Measurements from ENCODE around the gene DTX4. TPM values are rescaled to one million over a fixed set of nuclear protein-coding genes. Genes with fewer than 3 reads are reported as not detected.
"Not testable (repeated sequence)": the region's sequence is repeated elsewhere in the genome, so short reads cannot be mapped to it uniquely, and the experiment has no call there.

DTX4 gene
- 10 to 100 TPM in 5 of 6 donors, 1 to 10 TPM in 1; 7.1 to 21.0 (median 12.9) TPM for polyA plus RNA-seq (ENCODE audit: low read depth in 6 of 6)

- peaks cover 8 to 12% of the 10 kb centered on the region in 2 donors for H3K36me3 Mint-ChIP-seq
- no peaks in the 10 kb centered on the region for H3K9me3 Mint-ChIP-seq
- peak within 1 kb of the TSS; percentile 69 to 98 (median 98) for H3K27ac Mint-ChIP-seq
- H3K4me1 Mint-ChIP-seq = peaks cover 30 to 39% (median 33%) of the 10 kb centered on the region in 3 donors
- ATAC-seq (ENCODE audit: low read depth in 2 of 2) (peak; percentile 73 to 74), DNase-seq (peak; percentile 86)
- peak within 1 kb of the TSS in 7 of 8 donors; percentile 93 to 99 (median 99) for H3K4me3 Mint-ChIP-seq
- H3K27me3 Mint-ChIP-seq = no peaks in the 10 kb centered on the region
Observed at GRCh38 chr11:59171508-59172322, at the start of gene DTX4. Gene DTX4, plus strand, starts transcription at chr11:59172132. Its CDS starts 464 bp downstream, at chr11:59172596.

DNA sequence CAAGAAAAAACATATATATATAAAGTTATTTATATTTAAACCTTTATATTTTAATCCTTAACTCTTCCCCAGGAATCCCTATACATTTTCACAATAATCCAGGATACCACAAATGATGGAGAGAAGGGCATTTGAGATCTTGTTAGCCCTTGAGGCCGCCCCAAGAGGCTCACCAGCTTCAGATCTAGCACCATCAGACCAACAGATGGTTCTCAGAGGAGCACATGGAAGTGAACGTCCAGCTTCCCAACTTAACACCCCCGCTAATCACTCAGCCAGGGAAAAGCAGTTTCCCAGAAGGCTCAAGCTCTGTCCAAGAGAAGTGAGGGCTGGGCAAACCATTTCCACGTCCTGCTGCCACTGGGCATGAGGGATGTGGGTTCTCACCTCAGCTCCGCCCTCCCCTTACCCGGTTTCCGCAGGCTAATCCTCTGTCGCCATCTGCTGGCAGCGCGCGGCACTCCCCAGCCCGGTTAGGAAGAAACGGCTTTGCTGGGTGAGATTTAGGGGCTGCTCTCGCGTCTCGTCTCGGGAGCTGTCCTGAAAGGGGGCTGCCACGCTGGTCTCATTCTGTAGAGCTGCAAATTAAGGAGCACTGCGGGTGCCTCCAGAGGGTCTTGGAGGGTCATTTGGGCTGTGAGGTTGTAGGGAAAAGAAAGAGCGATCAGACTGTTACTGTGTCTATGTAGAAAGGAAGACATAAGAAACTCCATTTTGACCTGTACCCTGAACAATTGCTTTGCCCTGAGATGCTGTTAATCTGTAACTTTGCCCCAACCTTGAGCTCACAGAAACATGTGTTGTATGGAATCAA lies 36.1 kb upstream of the DTX4 start:
- peak; percentile 83 for DNase-seq
- H3K27me3 Mint-ChIP-seq = no peaks in the 10 kb centered on the region
- H3K27ac Mint-ChIP-seq = peak overlapping the region in 5 of 6 donors; percentile 51 to 95 (median 93)
- peak; percentile 99 for ATAC-seq (ENCODE audit: low read depth in 2 of 2)
- H3K4me3 Mint-ChIP-seq = peak overlapping the region in 6 of 8 donors; percentile 4 to 85 (median 72)
- H3K9me3 Mint-ChIP-seq = peaks cover 4 to 32% (median 21%) of the 10 kb centered on the region in 7 donors
- peaks cover 16 to 26% (median 21%) of the 10 kb centered on the region in 3 donors for H3K4me1 Mint-ChIP-seq
- peaks cover 24 to 39% of the 10 kb centered on the region in 2 donors for H3K36me3 Mint-ChIP-seq

DNA sequence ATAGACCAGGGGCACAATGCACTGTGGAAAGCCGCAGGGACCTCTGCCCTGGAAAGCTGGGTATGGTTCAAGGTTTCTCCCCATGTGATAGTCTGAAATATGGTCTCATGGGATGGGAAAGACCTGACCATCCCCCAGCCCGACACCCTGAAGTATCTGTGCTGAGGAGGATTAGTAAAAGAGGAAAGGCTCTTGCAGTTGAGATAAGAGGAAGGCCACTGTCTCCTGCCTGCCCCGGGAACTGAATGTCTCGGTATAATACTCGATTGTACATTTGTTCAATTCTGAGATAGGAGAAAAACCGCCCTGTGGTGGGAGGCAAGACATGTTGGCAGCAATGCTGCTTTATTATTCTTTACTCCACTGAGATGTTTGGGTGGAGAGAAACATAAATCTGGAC lies 35.4 kb upstream of the DTX4 start:
- H3K27ac Mint-ChIP-seq = not testable (repeated sequence)

DNA sequence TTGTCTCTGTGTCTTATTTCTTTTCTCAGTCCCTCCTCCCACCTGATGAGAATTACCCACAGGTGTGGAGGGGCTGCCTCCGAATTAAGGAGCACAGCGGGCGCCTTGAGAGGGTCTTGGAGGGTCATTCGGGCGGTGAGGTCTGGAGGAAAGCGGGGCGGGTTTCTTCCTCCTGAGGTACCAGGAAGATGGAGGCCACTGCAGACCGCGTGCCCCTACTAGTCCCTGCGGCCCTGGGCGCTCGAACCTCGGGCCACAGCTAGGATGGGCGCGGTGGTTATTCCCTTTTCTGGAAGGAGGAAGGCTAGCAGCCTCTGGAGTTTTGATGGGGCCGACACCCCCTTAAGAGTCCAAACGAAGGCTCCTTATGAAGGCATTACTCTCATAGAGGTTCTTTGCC lies 34.7 kb upstream of the DTX4 start:
- Mint-ChIP-seq H3K4me1 (peaks cover 28 to 38% (median 33%) of the 10 kb centered on the region in 3 donors), H3K27ac (peak overlapping the region in 1 of 6 donors; percentile 38), H3K4me3 (peak overlapping the region in 1 of 8 donors; percentile 35), H3K27me3 (no peaks in the 10 kb centered on the region), H3K36me3 (peaks cover 15 to 32% of the 10 kb centered on the region in 2 donors), H3K9me3 (peaks cover 2 to 20% (median 9%) of the 10 kb centered on the region in 7 donors)
- DNase-seq (no peak), ATAC-seq (ENCODE audit: low read depth in 2 of 2) (no peak)

More for the DNA sequence above, 35.4 kb upstream of the DTX4 start:
- Mint-ChIP-seq H3K9me3 (peaks cover 4 to 25% (median 14%) of the 10 kb centered on the region in 7 donors), H3K4me1 (peaks cover 22 to 33% (median 27%) of the 10 kb centered on the region in 3 donors), H3K36me3 (peaks cover 19 to 35% of the 10 kb centered on the region in 2 donors)
- not testable (repeated sequence) for H3K4me3 Mint-ChIP-seq; H3K27me3 Mint-ChIP-seq; DNase-seq; ATAC-seq (ENCODE audit: low read depth in 2 of 2)

DNA sequence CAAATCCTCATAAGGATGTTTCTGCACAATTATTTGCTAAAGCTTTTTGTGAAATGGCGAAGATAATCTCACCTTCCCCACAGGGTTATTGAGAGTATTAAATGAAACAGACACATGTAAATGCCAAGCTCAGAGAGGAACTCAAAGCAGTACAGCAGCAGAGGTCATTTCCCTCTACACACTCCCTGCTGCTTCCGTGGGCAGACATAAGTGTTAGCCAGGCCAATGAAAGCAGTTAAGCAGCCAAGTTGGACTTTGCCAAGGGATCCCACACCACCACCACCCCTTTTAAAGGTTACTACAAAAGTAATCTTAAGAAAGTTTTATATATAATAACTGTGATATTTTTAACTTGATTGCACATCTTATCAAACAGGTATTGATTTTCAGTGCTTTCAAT lies 33.3 kb upstream of the DTX4 start:
- H3K4me3 Mint-ChIP-seq = no peak overlapping the region
- peaks cover 0 to 7% (median 2%) of the 10 kb centered on the region in 7 donors for H3K9me3 Mint-ChIP-seq
- peaks cover under 1 to 20% of the 10 kb centered on the region in 2 donors for H3K36me3 Mint-ChIP-seq
- ATAC-seq (ENCODE audit: low read depth in 2 of 2) (no peak), DNase-seq (no peak)
- peaks cover 40 to 48% (median 43%) of the 10 kb centered on the region in 3 donors for H3K4me1 Mint-ChIP-seq
- peak overlapping the region in 1 of 6 donors; percentile 38 for H3K27ac Mint-ChIP-seq
- H3K27me3 Mint-ChIP-seq = no peaks in the 10 kb centered on the region

DNA sequence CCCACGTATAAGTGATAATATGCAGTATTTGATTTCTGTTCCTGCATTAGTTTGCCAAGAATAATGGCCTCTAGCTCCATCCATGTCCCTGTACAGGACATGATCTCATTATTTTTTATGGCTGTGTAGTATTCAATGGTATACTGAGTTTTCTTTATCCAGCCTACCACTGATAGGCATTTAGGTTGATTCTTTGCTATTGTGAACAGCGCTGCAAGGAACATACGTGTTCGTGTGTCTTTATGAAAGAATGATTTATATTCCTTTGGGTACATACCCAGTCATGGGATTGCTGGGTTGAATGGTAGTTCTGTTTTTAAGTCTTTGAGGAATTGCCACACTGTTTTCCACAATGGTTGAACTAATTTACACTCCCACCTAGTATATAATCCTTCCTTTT lies 30.7 kb upstream of the DTX4 start:
- Mint-ChIP-seq H3K4me3 (peak overlapping the region in 7 of 8 donors; percentile 93 to 99 (median 98)), H3K27me3 (no peaks in the 10 kb centered on the region), H3K36me3 (peaks cover 0 to 12% of the 10 kb centered on the region in 2 donors), H3K4me1 (peaks cover 46 to 51% (median 50%) of the 10 kb centered on the region in 3 donors), H3K27ac (peak overlapping the region in 4 of 6 donors; percentile 21 to 98 (median 90)), H3K9me3 (no peaks in the 10 kb centered on the region)
- no peak for DNase-seq
- no peak for ATAC-seq (ENCODE audit: low read depth in 2 of 2)

GRCh38 chr11:59141673-59142460 lies 30.1 kb upstream of the DTX4 start:
- peak overlapping the region; percentile 93 to 99 (median 98) for H3K4me3 Mint-ChIP-seq
- peaks cover 0 to 12% of the 10 kb centered on the region in 2 donors for H3K36me3 Mint-ChIP-seq
- H3K27ac Mint-ChIP-seq = peak overlapping the region; percentile 92 to 99 (median 97)
- peak in 1 of 2 donors; percentile 1 for ATAC-seq (ENCODE audit: low read depth in 2 of 2)
- no peaks in the 10 kb centered on the region for H3K27me3 Mint-ChIP-seq
- DNase-seq = no peak
- peaks cover 46 to 54% (median 53%) of the 10 kb centered on the region in 3 donors for H3K4me1 Mint-ChIP-seq
- no peaks in the 10 kb centered on the region for H3K9me3 Mint-ChIP-seq

GRCh38 chr11:59142530-59143507 lies 29.1 kb upstream of the DTX4 start, which contains the start of gene FAM111A:
Gene FAM111A, plus strand, starts transcription at chr11:59142856. Its CDS starts 6,017 bp downstream, at chr11:59148873.
- peak within 1 kb of the TSS; percentile 92 to 99 (median 97) for H3K27ac Mint-ChIP-seq

DNA sequence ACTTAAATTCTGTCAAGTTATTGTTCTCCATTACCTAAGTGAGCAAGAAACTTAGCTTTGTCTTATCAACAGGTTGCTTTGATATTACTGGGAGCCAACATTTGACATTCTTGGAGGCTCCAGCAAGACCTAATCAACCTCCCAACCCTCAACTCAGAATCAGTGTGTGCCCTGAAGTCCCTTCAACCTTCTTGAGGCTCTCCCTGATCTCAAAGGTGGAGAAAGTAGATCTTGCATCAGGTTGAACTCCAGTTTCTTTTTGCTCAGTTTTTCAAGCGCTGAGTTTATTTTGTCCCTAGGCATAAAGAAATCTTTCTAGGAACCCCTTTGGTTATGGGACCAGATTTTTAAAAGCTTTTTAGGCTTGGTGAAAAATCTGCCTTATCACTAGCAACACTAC lies 27.8 kb upstream of the DTX4 start:
- ATAC-seq (ENCODE audit: low read depth in 2 of 2) (no peak), DNase-seq (no peak)
- Mint-ChIP-seq H3K27me3 (no peaks in the 10 kb centered on the region), H3K4me1 (peaks cover 68 to 74% (median 70%) of the 10 kb centered on the region in 3 donors), H3K36me3 (no peaks in the 10 kb centered on the region), H3K4me3 (peak overlapping the region; percentile 93 to 99 (median 98)), H3K9me3 (no peaks in the 10 kb centered on the region), H3K27ac (peak overlapping the region; percentile 92 to 99 (median 97))

More at GRCh38 chr11:59142530-59143507, 29.1 kb upstream of the DTX4 start, which contains the start of gene FAM111A:
- H3K4me3 Mint-ChIP-seq = peak within 1 kb of the TSS; percentile 93 to 99 (median 98)
- no peaks in the 10 kb centered on the region for H3K9me3 Mint-ChIP-seq
- peak; percentile 83 for DNase-seq
- H3K27me3 Mint-ChIP-seq = no peaks in the 10 kb centered on the region
- H3K4me1 Mint-ChIP-seq = peaks cover 55 to 63% (median 58%) of the 10 kb centered on the region in 3 donors
- peak; percentile 73 to 75 for ATAC-seq (ENCODE audit: low read depth in 2 of 2)
- H3K36me3 Mint-ChIP-seq = peaks cover 0 to 8% of the 10 kb centered on the region in 2 donors

GRCh38 chr11:59144579-59145345 lies 27.2 kb upstream of the DTX4 start:
- H3K4me3 Mint-ChIP-seq = peak overlapping the region; percentile 93 to 99 (median 98)
- DNase-seq (peak; percentile 74), ATAC-seq (ENCODE audit: low read depth in 2 of 2) (peak; percentile 58 to 59)
- H3K27ac Mint-ChIP-seq = peak overlapping the region; percentile 83 to 99 (median 96)
- no peaks in the 10 kb centered on the region for H3K27me3 Mint-ChIP-seq
- H3K9me3 Mint-ChIP-seq = no peaks in the 10 kb centered on the region
- H3K36me3 Mint-ChIP-seq = no peaks in the 10 kb centered on the region
- H3K4me1 Mint-ChIP-seq = peaks cover 70 to 78% (median 73%) of the 10 kb centered on the region in 3 donors

- Mint-ChIP-seq H3K4me1 (peaks cover 70 to 78% (median 73%) of the 10 kb centered on the region in 3 donors), H3K36me3 (no peaks in the 10 kb centered on the region), H3K9me3 (no peaks in the 10 kb centered on the region), H3K27ac (peak overlapping the region in 4 of 6 donors; percentile 44 to 95 (median 62)), H3K27me3 (no peaks in the 10 kb centered on the region), H3K4me3 (peak overlapping the region; percentile 93 to 99 (median 98))
- no peak for ATAC-seq (ENCODE audit: low read depth in 2 of 2)
- DNase-seq = no peak
Observed at GRCh38 chr11:59145534-59145933, 26.4 kb upstream of the DTX4 start.

Measured in naive B cell (primary cell).